Mucosa of gallbladder (tissue), 1 donor: ENCODE results near the gene PIK3R2. TPM values are rescaled to one million over a fixed set of nuclear protein-coding genes. Genes with fewer than 3 reads are reported as not detected.

Experiments used
- DNase-seq: peaks from one replicate; pipeline ENCODE4 v3.0.0-alpha.2; 2020; ENCODE audit warnings: low spot score
- total RNA-seq: library from RNA; stranded (reverse); gene quantifications from one replicate; pipeline ENCODE4 v1.2.1, GENCODE V29; 2021
- donor health status: DM: no; HTN: no; CAD: no.

PIK3R2 gene
- total RNA-seq, 1 donor from 2014 or later = 74.2 TPM

DNA sequence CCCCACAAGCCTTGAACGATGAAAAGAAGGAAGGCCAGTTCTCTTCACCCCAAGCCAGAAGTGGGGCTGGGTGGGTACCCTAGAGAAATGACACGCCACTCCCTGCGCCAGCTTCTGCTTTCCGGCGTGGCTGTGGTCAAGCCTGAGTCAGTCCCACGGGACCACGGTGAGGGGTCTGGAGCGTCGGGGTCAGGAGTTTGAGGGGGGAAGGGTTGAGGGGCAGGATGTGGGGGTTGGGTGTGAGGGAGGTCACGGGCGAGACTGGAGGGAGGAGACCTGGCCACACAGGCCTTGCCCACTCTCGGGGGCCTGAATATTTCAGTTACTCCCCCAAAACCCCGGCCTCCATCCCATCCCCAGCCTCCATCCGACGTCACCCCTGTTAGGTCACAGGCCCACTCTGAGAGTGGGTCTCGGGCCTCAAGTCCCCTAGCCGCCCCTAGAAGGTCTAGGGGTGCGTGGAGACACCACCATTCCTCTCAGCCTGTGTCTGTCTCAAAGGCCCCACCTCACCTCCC lies 20.1 kb downstream of the PIK3R2 start:
- DNase-seq = peak; percentile 57

GRCh38 chr19:18173572-18174288 lies 20.8 kb downstream of the PIK3R2 start, which contains the start of gene IFI30:
Gene IFI30 (plus strand): TSS chr19:18173813. CDS start chr19:18173842, 29 bp downstream.
- peak; percentile 68 for DNase-seq

- no peak for DNase-seq
Observed at GRCh38 chr19:18174983-18175382, 22.0 kb downstream of the PIK3R2 start.

- no peak for DNase-seq
Observed at GRCh38 chr19:18176367-18177310, 23.7 kb downstream of the PIK3R2 start.

- DNase-seq = no peak
Observed at GRCh38 chr19:18179957-18180356, 27.0 kb downstream of the PIK3R2 start.

DNA sequence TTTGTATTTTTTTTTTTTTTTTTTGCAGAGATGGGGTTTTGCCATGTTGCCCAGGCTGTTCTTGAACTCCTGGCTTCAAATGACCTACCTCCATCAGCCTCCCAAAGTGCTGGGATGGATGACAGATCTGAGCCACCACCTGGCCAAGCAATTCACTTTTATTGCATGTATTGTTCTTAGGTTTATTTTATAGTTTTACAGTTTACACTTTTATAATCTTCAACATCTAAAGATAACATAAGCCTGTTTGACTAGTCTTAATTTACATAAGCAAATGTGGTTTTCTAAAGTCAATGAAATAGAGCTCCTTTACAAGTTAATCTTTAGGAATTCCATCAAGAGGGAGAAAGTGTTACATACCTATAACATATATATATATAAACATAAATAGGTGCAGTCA lies 30.6 kb downstream of the PIK3R2 start:
- DNase-seq = no peak

GRCh38 chr19:18185538-18185937 lies 32.6 kb downstream of the PIK3R2 start:
- DNase-seq = no peak

GRCh38 chr19:18190278-18190677 lies 37.3 kb downstream of the PIK3R2 start:
- DNase-seq = no peak

DNA sequence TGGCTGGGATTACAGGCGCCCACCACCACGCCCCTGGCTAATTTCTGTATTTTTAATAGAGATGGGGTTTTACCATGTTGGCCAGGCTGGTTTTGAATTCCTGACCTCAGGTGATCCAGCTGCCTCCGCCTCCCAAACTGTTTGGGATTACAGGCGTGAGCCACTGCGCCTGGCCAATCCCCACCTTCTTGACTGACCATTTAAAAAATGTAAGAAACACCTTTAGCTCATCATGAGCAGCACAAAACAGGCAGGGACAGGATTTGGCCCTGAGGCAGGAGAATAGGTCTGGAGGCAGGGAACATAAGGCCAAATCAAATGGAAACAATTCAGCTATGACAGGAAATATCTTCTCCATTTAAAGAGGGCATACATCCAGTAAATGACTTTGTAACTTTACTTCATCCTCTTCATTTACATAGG lies 38.7 kb downstream of the PIK3R2 start:
- no peak for DNase-seq

GRCh38 chr19:18192673-18193387 lies 39.9 kb downstream of the PIK3R2 start, which contains the start of gene MPV17L2:
Gene MPV17L2 (plus strand): TSS chr19:18193218. CDS start chr19:18193282, 64 bp downstream.
- DNase-seq = peak; percentile 99

- DNase-seq = no peak
Observed at GRCh38 chr19:18193388-18194180, 40.6 kb downstream of the PIK3R2 start.

DNA sequence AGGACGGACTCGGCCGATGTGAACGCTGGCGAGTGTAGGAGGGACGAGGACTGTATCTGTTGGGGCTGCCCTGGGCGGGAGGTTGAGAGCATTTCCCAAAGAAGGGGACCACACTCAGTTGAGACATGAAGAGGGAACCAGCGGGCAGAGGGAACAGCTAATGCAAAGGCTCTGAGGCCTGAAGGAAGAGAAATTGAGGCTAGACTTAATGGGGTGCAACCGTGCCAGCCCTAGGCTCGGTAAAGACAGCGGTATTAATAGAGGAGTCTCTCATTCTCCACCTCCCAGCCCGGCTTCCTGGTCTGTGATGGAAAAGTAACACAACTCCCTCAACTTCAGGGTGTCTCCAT lies 41.2 kb downstream of the PIK3R2 start:
- no peak for DNase-seq

GRCh38 chr19:18194554-18195238 lies 41.7 kb downstream of the PIK3R2 start:
- DNase-seq = no peak

GRCh38 chr19:18196511-18196845 lies 43.5 kb downstream of the PIK3R2 start:
- no peak for DNase-seq

DNA sequence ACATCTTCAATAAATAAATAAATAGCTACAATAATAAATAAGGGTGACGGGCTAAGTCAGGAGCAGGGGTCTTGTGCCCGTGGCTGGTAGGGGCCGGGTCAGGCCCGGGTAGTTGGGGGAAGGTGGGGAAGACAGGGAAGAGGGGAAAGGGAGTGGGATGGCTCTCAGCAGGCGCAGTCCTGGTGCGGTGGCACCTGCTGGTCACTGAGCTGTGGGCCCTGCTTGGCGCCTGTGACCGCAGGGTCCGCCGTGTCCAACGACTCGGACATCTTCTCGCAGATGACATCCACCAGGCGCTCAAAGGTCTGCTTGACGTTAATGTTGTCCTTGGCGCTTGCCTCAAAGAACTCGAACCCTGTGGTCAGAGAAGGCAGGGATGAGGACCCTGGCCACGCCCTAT lies 44.3 kb downstream of the PIK3R2 start:
- no peak for DNase-seq

GRCh38 chr19:18197941-18198340 lies 45.0 kb downstream of the PIK3R2 start:
- DNase-seq = no peak

GRCh38 chr19:18198374-18198773 lies 45.4 kb downstream of the PIK3R2 start:
- DNase-seq = no peak

GRCh38 chr19:18202397-18202777 lies 49.4 kb downstream of the PIK3R2 start:
- DNase-seq = no peak

GRCh38 chr19:18202778-18203407 lies 49.9 kb downstream of the PIK3R2 start:
- DNase-seq = no peak

- DNase-seq = no peak
Observed at GRCh38 chr19:18203408-18203862, 50.5 kb downstream of the PIK3R2 start.
